GM19351 (cell line): Measurements from ENCODE around the gene CC2D2A.

Experiments
- ATAC-seq: cut with Tn5 transposase; IDR thresholded peaks from one replicate; pipeline ENCODE4 v1.9.1; 2021; ENCODE audit warnings: mild to moderate bottlenecking, moderate library complexity; ENCODE audit not compliant: unreplicated experiment

Gene CC2D2A

DNA sequence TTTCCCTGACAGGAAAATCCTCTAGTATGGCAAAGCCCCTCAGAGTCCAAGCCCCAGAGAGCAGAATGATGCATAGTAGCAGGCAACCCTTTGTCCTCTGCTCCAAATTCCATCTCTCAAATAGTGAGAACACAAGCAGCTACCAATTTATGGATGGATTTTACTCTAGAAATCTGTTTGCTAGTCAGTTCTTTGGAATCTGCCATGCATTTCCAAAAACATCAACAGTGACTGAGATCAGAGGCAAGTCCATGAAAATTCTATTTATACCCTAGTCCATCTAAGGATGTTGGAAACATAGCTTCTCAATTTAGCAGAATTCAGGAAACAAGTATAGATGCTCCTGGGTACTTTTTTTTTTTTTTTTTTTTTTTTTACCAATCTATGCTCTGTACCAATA lies 10.0 kb upstream of the CC2D2A start:
- ATAC-seq = no peak

DNA sequence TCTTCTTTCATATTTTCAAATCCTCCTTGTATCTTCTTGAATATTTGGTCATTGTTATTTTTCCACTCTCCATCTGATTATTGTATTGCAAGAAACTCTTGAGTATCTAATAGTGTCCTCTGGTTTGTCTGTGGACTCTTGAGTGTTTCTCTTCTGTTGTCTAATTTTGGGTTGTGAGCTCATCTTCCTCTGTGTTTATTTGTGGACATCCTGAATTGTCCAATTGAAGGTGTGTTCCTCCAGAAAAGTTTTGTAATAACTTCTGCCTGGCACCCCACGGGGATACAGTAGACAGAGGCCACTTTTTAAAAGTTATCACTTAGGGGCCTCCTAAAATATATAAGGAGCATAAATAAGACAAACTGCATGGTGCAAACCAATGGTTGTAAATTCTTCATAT lies 3.1 kb upstream of the CC2D2A start:
- ATAC-seq = no peak

DNA sequence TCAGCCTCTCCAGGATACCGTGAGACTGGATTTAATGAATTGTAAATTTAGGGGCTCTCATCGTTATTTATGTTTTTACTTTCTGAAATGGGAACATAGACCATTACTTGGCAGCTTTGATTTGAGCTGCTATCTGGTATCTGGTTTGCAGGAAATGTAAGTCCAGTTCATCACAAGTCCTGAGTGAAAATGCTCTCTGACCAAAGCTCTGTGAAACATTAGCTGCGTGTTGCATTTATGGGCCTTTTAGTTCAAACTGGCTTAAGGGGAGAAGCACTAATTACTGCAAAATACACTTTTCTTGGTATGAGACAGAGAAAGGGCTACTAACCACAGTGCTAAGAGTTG lies 420 bp downstream of the CC2D2A start:
- peak; percentile 46 for ATAC-seq

DNA sequence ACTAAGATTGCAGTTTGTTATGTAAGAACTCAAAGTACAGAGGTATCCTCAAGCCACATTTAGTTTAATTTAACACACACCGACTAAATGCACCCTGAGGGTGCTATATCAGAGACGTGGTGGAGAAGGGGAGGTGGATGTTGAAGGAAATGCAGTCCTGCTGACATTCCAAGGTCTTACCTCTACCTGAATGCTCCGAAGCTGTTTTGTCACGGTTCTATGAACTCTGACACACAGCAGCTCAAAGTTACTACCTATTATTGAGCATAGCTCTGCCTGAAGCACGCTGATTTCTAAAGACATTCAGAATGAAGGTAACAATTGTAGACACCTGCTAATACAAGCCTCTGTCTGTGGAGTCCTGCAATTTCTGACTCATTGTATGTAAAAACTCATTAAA lies 6.7 kb downstream of the CC2D2A start:
- no peak for ATAC-seq

DNA sequence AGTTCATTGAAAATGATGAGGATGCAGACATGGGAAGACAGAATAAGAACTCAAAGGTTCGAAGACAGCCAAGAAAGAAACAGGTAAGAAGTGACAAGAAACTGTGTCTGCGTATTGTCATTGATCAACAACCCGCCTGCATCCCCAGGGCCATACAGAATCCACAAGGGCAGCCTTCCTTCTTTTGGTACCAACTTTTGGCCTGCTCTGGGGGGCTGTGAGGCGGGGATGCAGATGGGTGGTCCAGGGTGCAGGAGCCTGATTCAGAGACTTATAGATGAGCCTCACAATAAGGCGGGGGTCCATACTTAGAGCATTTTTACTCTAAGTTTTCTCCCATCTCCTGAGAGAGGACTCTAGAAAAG lies 9.0 kb downstream of the CC2D2A start:
- no peak for ATAC-seq

DNA sequence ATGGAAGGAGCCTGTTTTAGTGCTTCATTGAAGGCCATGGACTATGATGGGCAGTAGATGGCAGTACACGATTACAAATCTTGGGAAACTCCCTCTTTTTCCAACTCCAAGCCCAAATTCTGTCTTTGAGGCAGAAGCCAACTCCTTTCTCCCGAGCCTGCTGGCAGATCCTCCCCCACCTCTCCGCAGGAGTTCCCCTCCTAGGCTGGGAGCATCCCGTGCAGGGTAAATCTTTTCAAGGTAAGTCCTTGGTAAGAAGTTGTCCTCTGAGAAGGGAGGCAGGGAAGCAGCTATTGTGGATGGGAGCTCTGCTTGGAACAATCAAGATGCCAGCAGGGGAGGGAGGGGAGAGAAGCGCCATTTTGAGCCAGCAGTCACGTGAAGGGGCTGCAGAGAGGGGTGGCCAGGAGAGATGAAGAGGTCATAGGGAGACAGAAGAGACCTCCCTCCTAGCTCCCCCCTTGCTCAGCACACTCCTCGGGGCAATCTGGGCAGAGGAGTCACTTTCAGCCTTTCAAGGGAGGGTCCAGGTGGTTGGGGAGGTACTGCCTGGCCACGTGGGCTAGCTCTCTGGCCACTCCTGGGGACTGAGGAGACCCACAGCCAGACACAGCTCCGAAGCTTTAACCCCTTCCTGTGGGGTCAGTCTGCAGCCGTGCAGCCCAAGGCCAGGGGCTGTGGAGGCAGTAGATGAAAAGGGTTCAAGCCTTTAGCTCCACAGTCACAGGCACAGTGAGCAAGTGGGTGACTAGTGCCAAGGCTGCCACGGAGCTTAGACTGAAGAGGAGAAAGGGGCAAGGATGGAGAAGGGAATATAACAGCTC lies 9.6 kb downstream of the CC2D2A start:
- ATAC-seq = peak; percentile 79

DNA sequence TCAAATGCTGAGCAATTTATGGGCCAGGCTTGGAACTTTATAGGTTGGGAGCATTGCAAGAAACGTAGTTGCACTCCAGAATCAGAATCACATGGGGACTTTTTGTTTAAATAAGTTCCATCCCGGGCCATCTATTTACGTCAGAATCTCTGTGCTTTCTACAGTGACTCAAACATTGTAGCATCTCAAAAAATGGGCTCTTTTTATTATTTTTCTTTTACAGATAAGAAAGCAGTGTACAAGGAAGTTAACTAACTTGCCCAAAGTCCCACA lies 10.2 kb downstream of the CC2D2A start:
- no peak for ATAC-seq

DNA sequence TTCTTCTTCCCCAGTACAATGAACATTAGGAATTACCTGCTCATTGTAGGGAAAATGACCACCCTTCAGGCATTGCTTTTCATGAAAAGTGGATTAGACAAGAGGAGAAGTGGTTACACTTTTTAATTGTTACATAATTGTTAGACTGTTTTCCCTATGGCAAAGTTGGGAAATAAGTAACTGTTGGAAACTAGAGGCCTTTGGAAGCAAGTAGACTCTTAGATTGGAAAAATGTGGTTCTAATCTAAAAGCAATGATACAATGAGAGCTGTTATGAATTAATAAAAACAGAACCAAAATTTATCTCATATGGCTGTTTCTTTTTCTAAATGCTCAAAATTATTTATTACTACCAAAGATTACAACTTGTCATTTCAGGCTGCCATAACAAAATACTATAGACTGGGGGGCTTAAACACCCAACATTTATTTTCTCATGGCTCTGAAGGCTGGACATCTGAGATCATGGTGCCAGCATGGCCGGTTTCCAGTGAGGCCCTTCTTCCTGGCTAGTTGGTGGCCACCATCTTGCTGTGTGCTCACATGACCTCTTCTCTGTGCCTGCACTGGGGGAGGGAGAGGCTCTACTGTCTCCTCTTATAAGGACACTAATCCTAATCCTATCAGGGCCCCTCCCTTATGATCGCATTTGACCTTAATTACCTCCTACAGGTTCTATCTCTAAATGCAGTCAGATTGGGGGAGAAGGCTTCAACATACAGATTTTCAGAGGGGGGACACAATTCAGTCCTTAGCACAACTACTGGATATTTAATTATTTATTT lies 12.5 kb downstream of the CC2D2A start:
- no peak for ATAC-seq

DNA sequence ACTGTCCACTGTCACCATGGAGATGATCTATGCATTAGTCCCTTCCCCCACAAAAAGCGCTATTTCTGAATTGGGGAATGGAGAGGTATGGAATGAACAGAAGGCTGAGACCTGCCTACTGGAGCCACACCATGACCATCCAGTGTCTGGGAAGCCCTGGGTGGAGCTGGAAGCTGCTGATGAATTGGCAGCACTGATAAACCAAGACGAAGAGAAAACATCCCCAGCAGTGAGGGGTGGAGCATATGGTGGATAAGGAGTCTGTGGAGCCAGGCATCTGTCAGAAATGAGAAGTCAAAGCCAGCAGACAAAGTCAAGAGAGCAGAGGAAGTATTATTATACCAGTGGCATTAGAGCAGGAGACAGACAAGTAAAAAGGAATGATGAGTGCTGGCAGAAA lies 13.2 kb downstream of the CC2D2A start:
- no peak for ATAC-seq

DNA sequence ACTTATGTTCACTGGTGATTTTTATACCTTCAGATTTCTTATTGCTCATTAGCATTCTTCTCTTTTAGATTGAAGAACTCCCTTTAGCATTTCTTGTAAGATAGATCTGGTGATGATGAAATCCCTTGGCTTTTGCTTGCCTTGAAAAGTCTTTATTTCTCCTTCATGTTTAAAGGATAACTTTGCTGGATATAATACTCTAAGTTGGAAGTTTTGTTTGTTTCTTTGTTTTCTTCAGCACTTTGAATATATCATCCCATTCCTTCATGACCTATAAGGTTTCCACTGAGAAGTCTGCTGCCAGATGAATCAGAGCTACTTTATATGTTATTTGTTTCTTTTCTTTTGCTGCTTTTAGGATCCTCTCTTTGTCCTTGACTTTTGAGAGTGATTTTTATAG lies 18.5 kb downstream of the CC2D2A start:
- ATAC-seq = no peak

DNA sequence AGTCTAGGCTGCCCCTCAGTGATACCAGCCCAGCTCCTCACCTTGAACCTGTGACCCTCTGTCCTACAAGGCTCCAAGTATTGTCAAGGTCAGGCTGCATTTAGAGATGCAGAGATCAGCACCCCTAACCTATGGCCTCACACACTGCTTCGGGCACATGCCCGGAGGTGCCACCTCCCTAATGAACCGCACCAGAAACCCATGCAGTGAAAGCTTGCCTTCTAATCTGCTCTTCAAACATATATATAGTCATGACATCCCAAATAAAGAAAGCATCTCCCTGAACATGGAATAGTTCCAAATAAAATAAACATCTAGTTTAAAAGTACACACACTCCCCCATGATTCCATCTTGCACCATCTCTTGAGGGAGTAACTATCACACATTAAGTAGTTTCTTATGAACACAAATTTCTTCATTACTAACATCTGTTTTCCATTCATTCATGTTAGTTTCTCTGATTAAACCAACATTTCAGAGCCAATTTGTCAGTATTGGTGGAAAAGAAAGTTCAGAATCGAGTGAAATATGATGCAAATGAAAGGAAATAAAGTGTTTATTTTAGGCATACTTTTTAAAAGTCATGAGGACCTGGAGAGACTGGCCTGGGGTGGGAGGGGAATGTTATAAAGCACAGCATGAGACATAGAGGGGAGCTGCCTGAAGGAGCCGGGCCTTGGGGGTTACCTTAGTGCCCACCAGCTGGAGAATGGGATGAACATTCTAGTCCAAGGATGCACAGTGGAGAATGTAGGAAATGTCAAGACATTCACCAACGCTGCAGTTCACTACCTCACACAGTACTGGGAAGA lies 19.2 kb downstream of the CC2D2A start:
- no peak for ATAC-seq

DNA sequence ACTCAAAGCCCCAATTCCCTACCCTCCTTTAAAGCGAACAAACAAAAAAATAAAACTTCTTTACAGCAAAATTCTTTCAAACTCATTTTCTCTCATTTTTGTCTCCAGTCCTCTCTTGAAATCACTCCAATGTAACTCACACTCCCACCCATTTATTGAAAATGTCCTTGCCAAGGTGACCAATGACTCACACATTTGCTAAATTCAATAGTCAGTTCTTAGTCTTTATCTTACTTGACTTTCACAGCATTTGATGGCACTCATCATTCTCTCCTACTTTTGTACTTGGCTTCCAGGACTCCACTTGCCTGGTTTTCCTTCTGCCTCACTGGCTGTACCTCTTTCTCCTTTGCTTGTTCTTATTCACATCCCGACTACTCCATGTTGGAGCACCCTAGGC lies 19.9 kb downstream of the CC2D2A start:
- ATAC-seq = no peak

DNA sequence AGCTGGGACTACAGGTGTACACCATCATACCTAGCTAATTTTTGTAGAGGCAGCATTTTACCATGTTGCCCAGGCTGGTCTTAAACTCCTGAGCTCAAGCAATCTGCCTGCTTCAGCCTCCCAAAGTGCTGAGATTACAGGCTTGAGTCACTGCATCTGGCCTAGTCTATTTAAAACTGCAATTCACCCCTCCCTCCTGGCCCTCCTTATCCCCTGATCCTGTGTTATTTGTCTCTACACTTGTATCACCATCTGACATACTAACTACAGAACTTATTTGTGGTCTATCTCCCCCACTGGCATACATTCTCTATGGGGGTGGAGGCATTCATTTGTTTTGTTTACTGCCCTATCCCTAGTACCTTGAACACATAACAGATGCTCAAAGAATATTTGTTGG lies 23.7 kb downstream of the CC2D2A start:
- ATAC-seq = no peak

DNA sequence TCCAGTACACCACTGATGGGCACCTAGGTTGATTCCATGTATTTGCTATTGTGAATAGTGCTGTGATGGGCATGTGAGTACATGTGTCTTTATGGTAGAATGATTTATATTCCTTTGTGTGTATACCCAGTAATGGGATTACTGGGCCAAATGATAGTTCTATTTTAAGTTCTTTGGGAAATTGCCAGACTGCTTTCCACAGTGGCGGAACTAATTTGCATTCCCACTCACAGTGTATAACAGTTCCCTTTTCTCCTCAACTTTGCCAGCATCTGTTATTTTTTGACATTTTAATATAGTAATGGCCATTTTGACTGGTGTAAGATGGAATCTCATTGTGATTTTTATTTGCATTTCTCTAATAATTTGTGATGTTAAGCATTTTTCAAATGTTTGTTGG lies 25.9 kb downstream of the CC2D2A start:
- ATAC-seq = no peak

DNA sequence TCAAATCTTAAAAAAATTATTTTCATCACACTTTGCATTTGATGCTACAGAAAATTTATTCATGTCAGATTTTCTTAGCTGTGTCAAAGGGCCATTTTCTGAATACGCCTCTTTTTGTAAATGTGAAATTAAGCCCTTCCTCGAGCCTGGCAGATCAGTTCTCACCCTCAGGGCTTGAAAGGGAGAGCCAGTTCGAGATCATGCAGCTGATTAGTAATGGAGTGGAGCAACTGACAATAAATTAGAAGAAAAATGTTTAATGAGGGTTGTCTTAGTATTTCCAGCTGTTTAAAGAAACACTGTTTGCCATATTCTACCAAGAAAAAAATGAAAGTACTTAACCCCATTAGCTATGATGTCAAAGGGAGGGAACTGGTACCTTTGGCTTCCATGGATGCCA lies 28.7 kb downstream of the CC2D2A start:
- ATAC-seq = no peak

DNA sequence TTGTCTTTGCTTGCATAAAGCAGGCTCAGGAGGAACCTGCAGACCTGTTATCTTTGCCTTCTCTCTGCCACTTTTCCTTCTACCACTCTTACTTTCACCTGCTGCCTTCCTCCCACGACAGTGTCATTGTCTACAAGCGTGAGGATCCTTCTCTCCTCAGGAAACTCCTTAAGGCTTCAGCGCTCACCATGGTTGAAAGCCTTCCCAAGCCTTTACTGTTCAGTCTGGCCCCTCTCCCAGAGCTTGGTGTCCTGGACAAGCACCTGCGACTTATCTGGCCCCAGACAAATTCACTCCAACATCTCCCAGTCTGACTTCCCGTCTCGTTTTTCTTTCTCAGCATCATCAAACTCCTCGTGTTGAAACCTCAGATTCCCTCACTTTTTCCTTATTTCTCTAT lies 31.0 kb downstream of the CC2D2A start:
- no peak for ATAC-seq

DNA sequence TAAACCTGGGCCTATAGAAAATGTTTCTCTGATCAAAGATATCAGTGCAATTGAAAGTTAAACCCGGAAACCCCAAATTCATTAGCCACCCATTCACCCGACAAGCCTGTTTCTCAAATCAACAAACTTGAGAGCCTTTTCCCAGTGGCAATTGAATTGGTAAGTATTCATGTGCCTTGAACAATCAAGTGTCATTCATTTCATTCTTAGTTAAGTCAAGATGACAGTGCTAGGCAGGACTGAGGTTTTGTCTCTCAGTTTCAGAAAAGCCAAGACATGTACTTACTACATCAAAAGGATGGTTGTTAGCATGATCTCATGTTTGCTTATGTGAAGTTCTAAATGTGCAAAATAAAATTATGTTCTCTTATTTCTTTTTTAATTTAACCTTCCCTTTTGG lies 32.3 kb downstream of the CC2D2A start:
- ATAC-seq = peak; percentile 68

DNA sequence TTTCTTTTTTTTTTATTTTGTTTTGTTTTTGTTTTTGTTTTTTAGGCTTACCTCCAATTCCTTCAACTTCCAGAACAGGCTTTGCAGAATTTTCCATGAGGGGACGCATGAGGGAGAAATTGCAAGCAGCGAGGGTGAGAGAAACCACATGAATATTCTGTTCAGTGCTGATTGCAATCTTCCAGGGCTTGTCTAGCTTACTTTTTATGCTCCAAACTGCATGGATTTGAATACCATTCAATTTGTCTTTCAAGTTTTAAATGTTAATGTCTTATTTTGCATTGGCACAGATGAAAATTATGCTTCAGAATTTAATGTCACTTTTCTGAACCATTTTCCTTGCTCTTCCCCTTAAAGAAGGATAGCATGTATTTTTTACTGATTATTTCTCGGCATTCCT lies 32.7 kb downstream of the CC2D2A start:
- no peak for ATAC-seq

DNA sequence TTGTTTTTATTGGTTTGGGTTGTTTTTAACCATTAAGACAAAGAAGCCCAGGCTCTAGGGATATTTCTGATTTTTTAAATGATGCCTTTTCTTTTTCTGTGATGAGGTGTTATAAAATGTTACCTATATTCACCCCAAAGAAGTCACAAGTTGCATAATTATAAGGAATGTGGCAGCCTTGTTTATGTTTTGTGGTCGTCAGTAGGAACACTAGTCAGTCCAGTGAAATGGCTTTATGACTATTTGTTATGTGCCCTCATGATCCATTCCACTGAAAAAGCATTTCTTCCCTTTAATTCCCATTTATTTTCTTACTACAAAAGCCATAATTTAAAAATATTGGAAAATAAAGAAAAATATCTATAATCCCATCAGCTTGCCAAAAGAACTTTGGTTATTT lies 34.4 kb downstream of the CC2D2A start:
- ATAC-seq = no peak

DNA sequence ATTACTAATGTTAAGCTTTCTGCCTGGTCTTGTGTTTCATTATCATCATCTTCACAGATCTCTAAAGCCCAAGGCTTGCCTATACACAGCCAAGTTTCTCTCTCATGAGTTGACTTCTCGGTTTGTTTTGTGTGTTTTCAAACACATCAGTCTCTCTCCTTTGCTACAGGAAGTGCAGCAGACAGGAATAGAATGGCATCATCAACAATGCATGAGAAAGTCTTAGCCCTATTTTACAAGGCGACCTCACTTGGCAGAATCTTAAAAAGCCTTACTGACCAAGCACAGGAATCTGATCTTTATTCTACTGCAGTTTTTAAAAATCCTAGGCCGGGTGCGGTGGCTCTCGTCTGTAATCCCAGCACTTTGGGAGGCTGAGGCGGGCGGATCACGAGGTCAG lies 36.8 kb downstream of the CC2D2A start:
- ATAC-seq = no peak

DNA sequence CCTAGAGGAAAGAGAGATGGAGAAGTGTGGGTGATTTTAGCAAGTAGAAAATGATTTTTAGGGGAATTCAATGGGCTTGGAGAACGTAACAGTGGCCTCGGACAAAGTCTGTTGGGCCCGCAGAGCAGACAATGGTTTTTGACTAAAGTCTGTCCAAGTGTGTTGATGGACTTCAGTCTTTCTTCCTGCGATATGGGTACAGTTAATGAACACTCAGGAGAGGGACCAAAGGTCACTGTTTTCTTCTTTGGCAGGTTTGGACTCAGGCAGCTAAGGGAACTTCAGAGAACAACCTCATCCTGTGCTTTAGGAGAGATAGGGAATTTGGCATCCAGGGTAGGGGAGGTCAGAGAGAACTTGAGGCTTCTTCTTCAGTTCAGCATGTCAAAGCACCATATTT lies 38.0 kb downstream of the CC2D2A start:
- no peak for ATAC-seq

DNA sequence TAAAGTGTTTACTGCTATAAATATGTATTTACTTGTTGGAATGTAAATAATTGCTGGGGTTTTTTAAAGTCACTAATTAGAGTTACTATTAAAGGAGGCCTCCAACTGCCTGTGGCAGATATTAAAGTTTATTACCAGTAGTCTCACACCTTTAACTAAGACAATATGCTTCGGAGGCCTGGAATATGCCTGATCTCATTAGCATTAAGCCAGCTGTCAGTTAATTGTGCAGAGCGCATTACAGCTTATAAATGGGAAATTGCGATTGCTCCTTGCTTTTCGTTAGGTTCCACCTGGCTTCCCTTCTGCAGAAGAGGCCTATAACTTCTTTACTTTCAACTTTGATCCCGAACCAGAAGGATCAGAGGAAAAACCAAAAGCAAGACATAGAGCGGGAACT lies 41.3 kb downstream of the CC2D2A start:
- no peak for ATAC-seq
